ENCODE data around the gene TPD52L1. TPM values are rescaled to one million over a fixed set of nuclear protein-coding genes. Genes with fewer than 3 reads are reported as not detected.

Gene TPD52L1
- total RNA-seq, 1 experiment from 2014 or later = 16.8 TPM

DNA sequence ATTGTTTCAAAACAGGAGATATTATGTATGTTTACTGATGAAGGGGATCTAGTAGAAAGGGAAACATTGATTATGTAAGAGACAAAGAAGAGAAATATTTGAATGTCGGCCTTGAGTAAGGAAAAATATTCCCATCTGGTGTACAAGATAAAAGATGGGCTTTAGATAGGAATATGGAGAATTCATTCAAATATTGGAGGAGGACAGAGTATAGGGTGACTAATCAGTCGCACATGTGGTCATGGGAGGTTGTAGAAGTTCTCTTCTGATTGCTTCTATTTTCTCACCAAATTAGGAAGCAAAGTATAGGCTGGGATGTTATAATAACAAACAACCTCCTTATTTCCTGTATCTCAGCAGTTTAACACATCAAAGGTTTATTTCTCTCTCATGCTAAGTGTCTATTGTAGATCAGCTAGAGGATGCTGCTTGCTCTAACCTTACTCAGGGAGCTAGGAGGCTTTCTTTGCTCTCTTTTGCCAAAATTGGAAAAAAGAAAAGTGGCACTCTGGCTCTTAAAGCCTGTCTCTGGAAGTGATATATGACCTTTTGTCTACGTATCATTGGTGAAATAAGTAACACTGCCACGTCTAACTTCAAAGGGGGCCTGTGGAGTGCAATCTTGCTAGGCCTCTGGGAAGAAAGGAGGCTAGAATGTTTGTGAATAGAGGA is 149.4 kb downstream of the TPD52L1 start:
- peak; percentile 36 for DNase-seq (ENCODE audit: low read depth)

DNA sequence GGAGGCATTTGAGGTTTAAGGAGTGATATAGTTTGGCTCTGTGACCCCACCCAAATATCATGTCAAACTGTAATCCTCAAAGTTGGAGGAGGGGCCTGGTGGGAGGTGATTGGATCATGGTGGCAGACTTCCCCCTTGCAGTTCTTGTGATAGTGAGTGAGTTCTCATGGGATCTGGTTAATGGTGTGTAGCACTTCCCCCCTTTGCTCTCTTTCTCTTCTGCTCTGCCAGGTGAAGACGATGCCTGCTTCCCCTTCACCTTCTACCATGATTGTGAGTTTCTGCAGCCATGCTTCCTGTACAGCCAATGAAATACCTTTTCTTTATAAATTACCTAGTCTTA is 149.9 kb downstream of the TPD52L1 start:
- DNase-seq (ENCODE audit: low read depth) = no peak

DNA sequence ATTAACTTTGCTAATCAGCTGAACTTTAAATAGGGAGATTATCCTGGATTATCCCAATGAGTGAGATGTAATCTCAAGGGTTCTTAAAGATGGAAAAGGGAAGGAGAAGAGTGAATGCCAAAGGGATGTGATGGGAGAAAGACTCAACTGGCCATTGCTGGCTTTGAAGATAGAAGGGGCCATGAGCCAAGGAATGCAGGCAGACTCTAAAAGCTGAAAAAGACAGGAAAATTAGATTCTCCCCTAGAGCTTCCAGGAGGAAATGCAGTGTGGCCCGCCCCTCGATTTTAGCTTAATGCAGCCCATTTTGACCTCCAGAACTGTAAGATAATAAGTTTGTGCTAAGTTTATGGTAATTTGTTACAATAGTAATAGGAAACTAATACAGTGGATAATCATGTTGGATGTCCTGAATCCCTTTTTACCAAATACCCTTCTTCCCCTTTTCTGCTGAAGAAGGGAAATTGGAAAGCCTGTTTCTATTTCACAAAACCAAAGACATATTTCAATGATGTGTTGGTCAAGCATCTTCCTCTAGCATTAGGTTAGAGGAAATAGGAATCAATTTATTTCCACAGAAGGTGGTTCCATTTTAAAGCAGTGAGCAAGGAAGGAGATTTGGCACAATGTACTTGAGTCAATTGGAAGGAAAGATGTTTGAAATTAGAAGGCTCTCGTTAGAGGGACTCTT is 151.5 kb downstream of the TPD52L1 start:
- DNase-seq (ENCODE audit: low read depth) = no peak

DNA sequence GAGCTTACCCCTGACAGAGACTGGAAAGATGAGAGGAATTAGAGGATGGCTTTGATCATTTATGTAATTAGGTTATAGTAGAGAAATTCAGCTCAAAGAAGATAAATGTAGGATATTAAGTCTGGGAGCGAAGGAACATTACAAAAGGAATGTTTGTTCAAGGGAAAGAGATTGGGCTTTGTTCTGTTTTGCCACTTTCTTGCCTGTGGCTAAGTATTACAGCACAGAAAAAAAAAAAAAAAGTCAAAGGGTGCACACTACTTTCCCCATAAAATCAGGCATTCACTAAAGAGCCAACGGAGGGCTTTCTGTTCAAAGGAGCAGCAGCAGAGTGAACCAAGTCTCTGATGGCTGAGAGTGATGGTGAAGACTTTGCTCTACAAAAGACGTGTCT is 153.2 kb downstream of the TPD52L1 start:
- DNase-seq (ENCODE audit: low read depth) = no peak

DNA sequence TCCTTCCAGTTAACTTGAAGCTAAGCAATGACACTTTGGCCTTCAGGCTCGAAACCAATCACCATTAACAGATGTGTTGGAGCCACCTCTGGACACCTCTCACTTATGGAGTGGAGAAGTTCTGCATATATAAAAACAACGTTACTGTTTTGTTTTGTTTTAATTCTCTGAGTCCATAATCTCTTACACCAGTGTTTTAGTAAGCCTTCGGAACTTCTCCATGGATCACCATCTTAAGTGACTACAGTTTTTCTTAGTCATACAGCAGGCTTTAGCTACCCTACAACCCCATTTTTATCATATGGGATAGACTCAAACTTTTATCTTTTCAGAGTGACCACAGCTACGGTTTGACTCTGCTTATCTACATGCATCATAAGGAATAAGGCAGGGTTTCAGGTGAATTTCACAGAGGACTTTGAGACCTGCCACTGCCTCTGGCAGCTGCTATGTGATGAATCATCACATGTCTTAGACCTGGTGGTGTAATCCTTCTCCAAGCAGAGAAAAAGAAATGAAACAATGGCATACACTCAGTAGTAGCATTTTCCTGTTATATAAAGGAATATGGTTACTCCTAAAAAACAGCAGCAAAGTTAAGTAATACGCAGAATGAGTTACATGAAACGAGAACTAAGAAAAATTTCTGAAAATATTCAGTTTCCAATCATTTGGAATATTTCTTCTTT is 153.7 kb downstream of the TPD52L1 start:
- DNase-seq (ENCODE audit: low read depth) = no peak

DNA sequence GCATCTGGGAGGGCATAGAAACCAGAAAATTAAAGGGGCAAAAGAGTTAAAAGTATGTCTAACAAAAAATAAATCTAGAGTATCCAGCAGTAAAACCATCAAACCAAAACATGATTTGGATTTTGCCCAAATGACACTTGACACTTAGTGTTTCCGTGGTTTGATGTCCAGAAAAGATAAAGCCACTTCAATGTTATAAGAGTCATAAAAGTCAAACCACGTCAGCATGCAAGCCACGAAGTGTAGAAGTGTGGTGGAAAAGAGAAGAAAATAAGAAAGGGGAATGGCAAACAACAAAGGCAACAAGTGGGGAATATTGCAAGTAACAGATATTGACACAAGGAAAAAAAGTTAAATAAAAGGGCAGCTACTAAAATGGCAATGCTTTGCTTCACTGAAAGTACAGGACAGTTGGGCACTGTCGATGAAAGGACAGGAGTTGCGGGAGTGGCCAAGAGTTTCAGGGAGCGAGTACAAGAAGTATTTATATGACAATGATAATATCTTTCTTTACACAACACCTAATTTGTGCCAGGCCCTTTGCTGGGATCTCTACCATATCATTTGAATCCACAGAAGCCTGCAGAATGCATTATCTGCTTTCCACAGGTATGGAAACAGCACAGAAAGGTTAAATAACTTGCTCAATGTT is 154.5 kb downstream of the TPD52L1 start:
- DNase-seq (ENCODE audit: low read depth) = peak; percentile 56

DNA sequence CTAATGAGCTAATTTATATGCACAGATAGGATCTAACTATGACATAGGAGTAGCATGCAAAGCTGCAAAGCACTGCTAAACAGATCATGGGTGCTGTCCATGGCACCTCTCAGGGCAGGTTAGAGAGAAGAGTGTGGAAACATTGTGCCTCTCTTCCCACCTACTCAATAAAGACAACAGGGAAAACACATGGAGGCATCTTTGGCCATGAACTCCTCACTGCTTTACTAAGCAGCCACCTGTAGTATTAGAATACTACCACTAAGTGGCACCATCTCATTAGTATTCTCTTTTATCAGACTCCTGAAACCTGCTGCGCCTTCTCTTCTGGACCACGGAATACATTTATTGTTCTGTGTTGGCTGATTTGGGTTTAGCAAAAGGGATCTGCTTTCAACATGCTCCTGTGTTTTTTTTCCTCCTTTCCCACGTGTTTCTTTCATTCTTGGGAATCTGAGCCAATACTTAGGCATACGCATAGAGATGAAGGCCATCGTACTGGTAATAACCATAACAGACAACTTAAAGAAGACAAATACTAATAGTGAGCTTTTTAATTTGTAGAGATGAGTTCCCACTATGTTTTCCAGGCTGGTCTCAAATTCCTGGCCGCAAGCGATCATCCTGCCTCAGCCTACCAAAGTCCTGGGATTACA is 157.5 kb downstream of the TPD52L1 start:
- peak; percentile 63 for DNase-seq (ENCODE audit: low read depth)

DNA sequence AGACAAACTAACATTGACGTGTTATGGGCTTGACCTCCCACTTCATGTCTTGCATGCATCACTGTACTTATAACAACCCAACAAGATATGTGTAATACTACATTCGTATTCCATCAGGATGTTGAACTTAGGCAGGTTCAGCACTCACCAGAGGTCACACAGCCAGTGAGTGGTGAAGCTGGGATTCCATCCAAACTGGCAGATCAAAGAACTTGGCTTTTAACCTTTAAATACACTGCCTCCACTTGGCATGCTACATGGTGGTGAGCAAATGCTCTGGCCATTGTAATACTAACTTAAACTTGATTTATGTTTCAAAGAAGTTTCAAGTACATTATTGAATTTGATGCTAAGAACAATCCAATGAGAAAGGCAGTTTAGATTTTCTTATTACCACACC is 158.9 kb downstream of the TPD52L1 start:
- DNase-seq (ENCODE audit: low read depth) = peak; percentile 37

DNA sequence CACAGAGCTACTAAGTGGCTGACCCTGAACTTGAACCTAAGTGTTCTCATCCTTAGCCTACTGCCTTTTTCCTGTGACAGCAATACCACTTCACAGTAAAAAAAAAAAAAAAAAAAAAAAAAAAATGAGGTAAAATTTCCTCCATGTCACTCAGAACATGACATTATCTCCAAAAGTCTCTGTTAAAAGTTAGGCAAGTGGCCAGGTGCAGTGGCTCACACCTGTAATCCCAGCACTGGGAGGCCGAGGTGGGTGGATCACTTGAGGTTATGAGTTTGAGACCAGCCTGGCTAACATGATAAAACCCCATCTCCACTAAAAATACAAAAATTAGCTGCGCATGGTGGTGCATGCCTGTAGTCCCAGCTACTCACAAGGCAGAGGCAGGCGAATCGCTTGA is 159.4 kb downstream of the TPD52L1 start:
- no peak for DNase-seq (ENCODE audit: low read depth)

Other genes with a start within 250 kb of the TPD52L1 start
- 8.0 and 10.3 TPM in 2 replicates for gene RNF217, start 191.3 kb upstream of the TPD52L1 start, total RNA-seq (2014; rRNA removed; shearing (Covaris generic))
- gene HDDC2, start 148.2 kb downstream of the TPD52L1 start, total RNA-seq (2014; rRNA removed; shearing (Covaris generic)) = 86.6 and 90.8 TPM in 2 replicates

Data from RPMI7951 (cell line).